ENCODE results near the gene PCSK7.

Gene PCSK7

GRCh38 chr11:117202386-117203068 is 29.3 kb downstream of the PCSK7 start:
- no peak overlapping the region for H3K27ac ChIP-seq (ENCODE audit: poor library complexity, severe bottlenecking)
- H3K27me3 ChIP-seq (ENCODE audit: insufficient read depth, poor library complexity, severe bottlenecking): no peaks in the 10 kb centered on the region
- DNase-seq (ENCODE audit: low spot score) (no peak), ATAC-seq (ENCODE audit: low read depth) (no peak)
- H3K4me1 ChIP-seq (ENCODE audit: insufficient read depth, poor library complexity, severe bottlenecking): peaks cover 4% of the 10 kb centered on the region
- TF ChIP-seq, protein P1, sequence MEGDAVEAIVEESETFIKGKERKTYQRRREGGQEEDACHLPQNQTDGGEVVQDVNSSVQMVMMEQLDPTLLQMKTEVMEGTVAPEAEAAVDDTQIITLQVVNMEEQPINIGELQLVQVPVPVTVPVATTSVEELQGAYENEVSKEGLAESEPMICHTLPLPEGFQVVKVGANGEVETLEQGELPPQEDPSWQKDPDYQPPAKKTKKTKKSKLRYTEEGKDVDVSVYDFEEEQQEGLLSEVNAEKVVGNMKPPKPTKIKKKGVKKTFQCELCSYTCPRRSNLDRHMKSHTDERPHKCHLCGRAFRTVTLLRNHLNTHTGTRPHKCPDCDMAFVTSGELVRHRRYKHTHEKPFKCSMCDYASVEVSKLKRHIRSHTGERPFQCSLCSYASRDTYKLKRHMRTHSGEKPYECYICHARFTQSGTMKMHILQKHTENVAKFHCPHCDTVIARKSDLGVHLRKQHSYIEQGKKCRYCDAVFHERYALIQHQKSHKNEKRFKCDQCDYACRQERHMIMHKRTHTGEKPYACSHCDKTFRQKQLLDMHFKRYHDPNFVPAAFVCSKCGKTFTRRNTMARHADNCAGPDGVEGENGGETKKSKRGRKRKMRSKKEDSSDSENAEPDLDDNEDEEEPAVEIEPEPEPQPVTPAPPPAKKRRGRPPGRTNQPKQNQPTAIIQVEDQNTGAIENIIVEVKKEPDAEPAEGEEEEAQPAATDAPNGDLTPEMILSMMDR (IDR thresholded peaks at IDR 0.05; ENCODE audit: poor library complexity, severe bottlenecking): no peak
- no peaks in the 10 kb centered on the region for H3K9me3 ChIP-seq (ENCODE audit: severe bottlenecking)
- no peak overlapping the region for H3K4me3 ChIP-seq (ENCODE audit: severe bottlenecking)
- H3K36me3 ChIP-seq (ENCODE audit: low read depth): 0 out of 2 replicates have a peak, but pooled peaks cover 6% of the 10 kb centered on the region

DNA sequence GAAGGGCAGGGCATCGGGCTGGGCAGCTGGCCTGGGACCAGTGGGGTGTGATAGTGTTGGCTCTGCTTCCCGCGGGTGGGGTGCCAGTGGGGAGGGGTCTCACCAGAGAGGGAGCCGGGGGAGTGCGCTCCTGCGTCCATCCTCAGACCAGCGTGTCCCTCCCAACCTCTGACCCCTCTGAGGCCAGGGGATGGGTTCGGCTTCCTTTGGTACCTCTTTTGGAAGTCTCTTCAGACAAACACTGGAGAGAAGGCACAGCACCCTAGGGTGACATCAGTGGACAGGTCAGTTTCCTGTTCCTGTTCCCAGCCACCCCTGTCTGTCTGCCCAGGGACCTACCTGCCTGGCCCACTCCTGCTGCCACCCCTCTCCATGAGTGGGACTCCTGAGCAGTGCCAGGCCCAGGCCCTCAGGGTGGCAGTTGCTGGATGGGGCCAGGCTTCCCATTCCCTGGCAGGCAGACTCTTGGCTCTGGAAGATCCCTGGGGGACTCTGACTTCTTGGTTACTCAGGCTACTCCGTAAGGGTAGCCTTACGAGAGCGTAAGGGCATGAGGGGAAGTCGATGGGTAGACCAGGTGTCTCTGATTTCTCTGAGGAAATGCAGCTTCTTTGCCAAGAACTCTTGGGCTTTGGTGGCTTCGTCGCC is 30.1 kb downstream of the PCSK7 start:
- DNase-seq (ENCODE audit: low spot score) (no peak), ATAC-seq (ENCODE audit: low read depth) (no peak)
- H3K4me3 ChIP-seq (ENCODE audit: severe bottlenecking): no peak overlapping the region
- H3K36me3 ChIP-seq (ENCODE audit: low read depth): 0 out of 2 replicates have a peak, but pooled peaks cover 6% of the 10 kb centered on the region
- TF ChIP-seq, protein P1 (IDR thresholded peaks at IDR 0.05; ENCODE audit: poor library complexity, severe bottlenecking): no peak
- H3K4me1 ChIP-seq (ENCODE audit: insufficient read depth, poor library complexity, severe bottlenecking): peaks cover 4% of the 10 kb centered on the region
- no peaks in the 10 kb centered on the region for H3K9me3 ChIP-seq (ENCODE audit: severe bottlenecking)
- no peaks in the 10 kb centered on the region for H3K27me3 ChIP-seq (ENCODE audit: insufficient read depth, poor library complexity, severe bottlenecking)
- H3K27ac ChIP-seq (ENCODE audit: poor library complexity, severe bottlenecking): no peak overlapping the region

DNA sequence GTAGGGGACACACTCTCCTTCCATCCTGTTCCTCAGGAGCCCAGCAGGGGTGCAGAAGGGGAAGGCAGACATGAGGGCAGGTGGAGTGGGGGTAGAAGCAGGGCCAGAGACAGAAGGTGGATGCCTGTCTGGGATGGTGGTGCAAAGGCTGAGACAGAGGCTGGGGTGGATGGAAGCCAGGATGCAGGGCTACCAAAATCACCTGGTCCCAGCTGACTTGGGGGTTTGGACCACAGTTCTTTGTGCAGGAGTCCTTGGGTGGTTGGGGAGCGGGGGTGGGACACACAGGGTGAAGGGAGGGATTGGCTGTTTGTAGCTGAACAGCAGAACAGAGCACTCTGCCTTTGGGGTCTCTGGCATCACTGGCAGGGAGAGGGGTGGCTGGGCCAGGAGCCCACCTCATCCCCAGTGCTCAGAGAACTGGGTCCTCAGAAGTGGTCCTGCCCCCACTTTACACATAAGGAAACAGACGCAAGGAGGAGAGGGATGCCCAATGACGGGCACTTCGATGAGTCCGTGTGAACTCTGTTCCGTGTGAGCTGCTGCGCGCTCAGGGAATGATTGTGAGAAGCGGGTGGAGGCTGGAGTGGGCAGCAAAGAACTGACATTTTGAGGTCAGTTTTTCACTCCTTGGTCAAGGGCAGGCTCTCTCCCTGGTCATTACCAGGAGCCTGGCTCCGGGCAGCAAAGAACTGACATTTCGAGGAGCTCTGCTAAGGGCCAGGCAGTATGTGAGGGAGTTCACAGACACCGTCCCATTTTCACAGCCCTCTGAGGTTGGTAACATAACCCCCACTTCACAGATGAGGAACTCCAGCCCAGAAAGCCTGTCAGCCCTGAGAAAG is 30.8 kb downstream of the PCSK7 start:
- no peak overlapping the region for H3K4me3 ChIP-seq (ENCODE audit: severe bottlenecking)
- H3K9me3 ChIP-seq (ENCODE audit: severe bottlenecking): no peaks in the 10 kb centered on the region
- peaks cover 4% of the 10 kb centered on the region for H3K4me1 ChIP-seq (ENCODE audit: insufficient read depth, poor library complexity, severe bottlenecking)
- TF ChIP-seq, protein P1 (IDR thresholded peaks at IDR 0.05; ENCODE audit: poor library complexity, severe bottlenecking): no peak
- H3K27me3 ChIP-seq (ENCODE audit: insufficient read depth, poor library complexity, severe bottlenecking): no peaks in the 10 kb centered on the region
- no peak for ATAC-seq (ENCODE audit: low read depth)
- no peak for DNase-seq (ENCODE audit: low spot score)
- 0 out of 2 replicates have a peak, but pooled peaks cover 6% of the 10 kb centered on the region for H3K36me3 ChIP-seq (ENCODE audit: low read depth)
- H3K27ac ChIP-seq (ENCODE audit: poor library complexity, severe bottlenecking): no peak overlapping the region

GRCh38 chr11:117199916-117200812 is 31.7 kb downstream of the PCSK7 start:
- Histone ChIP-seq H3K4me1 (ENCODE audit: insufficient read depth, poor library complexity, severe bottlenecking) (peaks cover 4% of the 10 kb centered on the region), H3K36me3 (ENCODE audit: low read depth) (0 out of 2 replicates have a peak, but pooled peaks cover under 1% of the 10 kb centered on the region), H3K4me3 (ENCODE audit: severe bottlenecking) (no peak overlapping the region), H3K9me3 (ENCODE audit: severe bottlenecking) (no peaks in the 10 kb centered on the region), H3K27me3 (ENCODE audit: insufficient read depth, poor library complexity, severe bottlenecking) (no peaks in the 10 kb centered on the region), H3K27ac (ENCODE audit: poor library complexity, severe bottlenecking) (peak overlapping the region; percentile 51)
- ATAC-seq (ENCODE audit: low read depth): no peak
- no peak for DNase-seq (ENCODE audit: low spot score)
- TF ChIP-seq, protein P1 (IDR thresholded peaks at IDR 0.05; ENCODE audit: poor library complexity, severe bottlenecking): no peak
